GM13977 (cell line): ENCODE results near the gene TTC8.

ENCODE experiments used
- DNase-seq: peaks from one replicate; pipeline ENCODE4 v3.0.0; 2012; ENCODE audit warnings: low spot score
- CTCF ChIP-seq: IDR thresholded peaks from 2 replicates; pipeline ENCODE4 v1.5.1; 2012; ENCODE audit warnings: mild to moderate bottlenecking, control low read depth; ENCODE audit not compliant: insufficient read depth; ENCODE audit errors: extremely low read depth, missing control alignments
- in situ Hi-C: fragments of 300-500 bp; cut with MboI; formaldehyde crosslinking; loops from one replicate; pipeline ENCODE4 v1.12.0; 2022; ENCODE audit warnings: low sequenced_read_pairs, low pct_unique_long_range_greater_than_20kb, mixed read lengths, inconsistent platforms; ENCODE audit not compliant: unreplicated experiment

The TTC8 gene

DNA sequence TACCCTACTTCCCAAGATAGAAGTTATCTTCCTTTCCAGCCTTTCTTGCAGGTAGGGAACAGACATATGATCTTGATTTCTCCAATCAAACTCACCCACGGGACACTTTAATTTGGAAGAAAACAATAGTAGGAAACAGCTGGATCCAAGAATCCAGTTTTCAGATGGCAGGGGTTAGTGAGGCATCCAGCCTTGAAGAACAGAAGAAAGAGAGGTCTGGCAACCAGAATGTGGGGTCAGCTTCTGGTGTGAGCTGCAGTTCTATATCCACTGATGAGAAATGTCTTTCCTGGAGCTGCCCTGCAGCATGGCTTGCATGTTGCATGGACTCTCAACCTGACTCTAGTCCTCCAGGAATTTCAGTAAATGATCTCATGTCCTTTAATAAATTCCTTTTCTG lies 83.8 kb downstream of the TTC8 start:
- no peak for TF ChIP-seq CTCF
- no peak for DNase-seq
- in situ Hi-C loops = no loop called here

DNA sequence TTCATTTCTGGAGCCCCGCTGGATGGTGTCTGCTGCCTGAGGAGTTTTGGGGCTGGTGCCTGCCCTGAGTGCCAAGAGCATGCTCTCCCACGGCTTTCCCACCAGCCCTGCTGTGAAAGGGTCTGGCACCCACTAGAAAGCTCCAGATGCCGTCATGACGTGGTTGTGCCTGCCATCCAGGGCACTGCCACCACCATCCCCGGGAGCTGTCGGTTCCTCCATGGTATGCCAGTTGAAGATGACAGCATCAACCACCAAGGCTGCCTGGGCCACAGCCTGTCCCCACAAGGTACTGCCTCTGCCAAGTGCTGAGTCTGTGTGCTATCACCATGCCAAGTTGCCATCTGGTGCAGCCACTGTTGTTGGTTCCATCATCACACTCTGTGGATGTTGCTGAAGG lies 85.9 kb downstream of the TTC8 start:
- TF ChIP-seq CTCF = no peak
- in situ Hi-C loops = no loop called here
- DNase-seq = no peak

DNA sequence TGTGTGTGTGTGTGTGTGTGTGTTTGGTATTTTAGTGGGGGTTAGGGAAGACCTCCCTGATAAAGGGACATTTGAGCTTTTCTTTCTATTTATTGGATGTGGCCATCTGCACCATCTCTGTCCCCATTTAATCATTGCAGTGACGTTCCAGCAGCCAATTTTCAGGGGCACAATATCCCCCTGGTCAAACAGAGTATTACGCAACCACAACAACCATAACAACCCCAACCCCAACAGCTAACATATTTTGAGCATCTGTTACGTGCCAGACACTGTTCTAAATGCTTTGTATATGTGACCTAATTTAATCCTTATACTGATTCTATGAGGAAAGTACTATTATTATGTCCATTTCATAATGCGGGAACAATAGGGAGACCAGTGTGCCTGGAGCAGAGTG lies 87.4 kb downstream of the TTC8 start:
- DNase-seq = no peak
- in situ Hi-C loops = no loop called here
- TF ChIP-seq CTCF = no peak

GRCh38 chr14:88914956-88915355 lies 90.5 kb downstream of the TTC8 start:
- no peak for TF ChIP-seq CTCF
- no peak for DNase-seq
- in situ Hi-C loops = no loop called here

DNA sequence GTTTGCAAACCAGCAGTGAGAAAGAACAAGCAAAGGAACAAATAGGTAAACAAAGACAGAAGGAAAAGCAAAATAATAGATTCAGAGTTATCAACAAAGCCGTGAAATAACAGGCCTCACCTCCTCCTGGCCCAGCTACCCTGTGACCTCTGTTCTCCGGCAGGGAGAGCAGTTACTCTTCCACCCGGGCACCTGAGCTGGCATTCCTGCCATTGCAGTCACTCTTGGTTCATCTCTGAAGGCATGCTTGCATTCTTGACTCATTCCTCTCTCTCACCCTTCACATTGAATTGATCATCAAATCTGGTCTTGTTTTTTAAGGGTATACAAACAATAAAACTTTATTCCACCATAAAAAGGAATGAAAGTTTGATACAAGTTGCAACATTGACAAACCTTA lies 95.1 kb downstream of the TTC8 start:
- no peak for DNase-seq
- TF ChIP-seq CTCF = no peak
- in situ Hi-C loops = no loop called here
